ENCODE data around the gene RAD9A.

RAD9A gene

GRCh38 chr11:67431346-67432249, 39.8 kb downstream of the RAD9A start:
- H3K36me3 ChIP-seq (replicated peaks; ENCODE audit: low read depth, low read length): peaks cover 37% of the 10 kb centered on the region
- H3K4me3 ChIP-seq (ENCODE audit: low read length): no peak overlapping the region
- H4K20me1 ChIP-seq (ENCODE audit: insufficient read depth, low read length): no peaks in the 10 kb centered on the region
- no peak overlapping the region for H3K4me2 ChIP-seq (ENCODE audit: low read length)
- H3K9ac ChIP-seq (ENCODE audit: low read length): no peak overlapping the region
- H3K27ac ChIP-seq (ENCODE audit: low read length): no peak overlapping the region
- H3K9me3 ChIP-seq (ENCODE audit: insufficient read depth, low read length): no peaks in the 10 kb centered on the region
- TF ChIP-seq, protein P1, sequence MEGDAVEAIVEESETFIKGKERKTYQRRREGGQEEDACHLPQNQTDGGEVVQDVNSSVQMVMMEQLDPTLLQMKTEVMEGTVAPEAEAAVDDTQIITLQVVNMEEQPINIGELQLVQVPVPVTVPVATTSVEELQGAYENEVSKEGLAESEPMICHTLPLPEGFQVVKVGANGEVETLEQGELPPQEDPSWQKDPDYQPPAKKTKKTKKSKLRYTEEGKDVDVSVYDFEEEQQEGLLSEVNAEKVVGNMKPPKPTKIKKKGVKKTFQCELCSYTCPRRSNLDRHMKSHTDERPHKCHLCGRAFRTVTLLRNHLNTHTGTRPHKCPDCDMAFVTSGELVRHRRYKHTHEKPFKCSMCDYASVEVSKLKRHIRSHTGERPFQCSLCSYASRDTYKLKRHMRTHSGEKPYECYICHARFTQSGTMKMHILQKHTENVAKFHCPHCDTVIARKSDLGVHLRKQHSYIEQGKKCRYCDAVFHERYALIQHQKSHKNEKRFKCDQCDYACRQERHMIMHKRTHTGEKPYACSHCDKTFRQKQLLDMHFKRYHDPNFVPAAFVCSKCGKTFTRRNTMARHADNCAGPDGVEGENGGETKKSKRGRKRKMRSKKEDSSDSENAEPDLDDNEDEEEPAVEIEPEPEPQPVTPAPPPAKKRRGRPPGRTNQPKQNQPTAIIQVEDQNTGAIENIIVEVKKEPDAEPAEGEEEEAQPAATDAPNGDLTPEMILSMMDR (IDR thresholded peaks at IDR 0.05; ENCODE audit: low read depth, low read length): no peak
- TF ChIP-seq EZH2phosphoT487 (IDR thresholded peaks at IDR 0.05; ENCODE audit: low read depth): no peak
- H3K27me3 ChIP-seq (ENCODE audit: low read depth, low read length): no peaks in the 10 kb centered on the region
- H2AFZ ChIP-seq (ENCODE audit: low read depth, low read length): no peak overlapping the region
- H3K79me2 ChIP-seq (ENCODE audit: low read length): peaks cover 42% of the 10 kb centered on the region
- peaks cover 44% of the 10 kb centered on the region for H3K4me1 ChIP-seq (ENCODE audit: low read length)

DNA sequence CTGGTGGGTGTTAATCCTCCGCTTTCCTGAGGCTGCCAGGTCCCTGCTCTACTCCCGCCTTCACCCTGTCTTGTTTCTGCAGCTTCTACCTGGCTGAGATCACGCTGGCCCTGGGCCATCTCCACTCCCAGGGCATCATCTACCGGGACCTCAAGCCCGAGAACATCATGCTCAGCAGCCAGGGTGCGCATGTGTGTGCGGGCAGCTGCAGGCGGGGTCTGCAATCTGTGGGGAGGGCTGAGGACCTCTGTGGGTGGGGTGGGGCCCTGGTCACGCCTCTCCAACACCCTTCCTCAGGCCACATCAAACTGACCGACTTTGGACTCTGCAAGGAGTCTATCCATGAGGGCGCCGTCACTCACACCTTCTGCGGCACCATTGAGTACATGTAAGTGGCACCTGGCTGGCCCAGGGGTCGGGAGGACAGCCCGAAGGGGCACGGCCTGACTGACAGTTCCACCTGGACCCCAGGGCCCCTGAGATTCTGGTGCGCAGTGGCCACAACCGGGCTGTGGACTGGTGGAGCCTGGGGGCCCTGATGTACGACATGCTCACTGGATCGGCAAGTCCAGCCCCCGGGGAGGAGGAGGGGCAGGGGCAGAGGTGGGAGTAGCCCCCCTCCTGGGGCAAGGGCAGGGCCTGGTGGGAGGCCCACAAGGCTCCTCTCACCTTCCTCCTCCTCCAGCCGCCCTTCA, 41.0 kb downstream of the RAD9A start:
- Histone ChIP-seq H3K36me3 (replicated peaks; ENCODE audit: low read depth, low read length) (peaks cover 41% of the 10 kb centered on the region), H2AFZ (ENCODE audit: low read depth, low read length) (no peak overlapping the region), H3K4me3 (ENCODE audit: low read length) (no peak overlapping the region), H3K4me2 (ENCODE audit: low read length) (no peak overlapping the region), H3K9ac (ENCODE audit: low read length) (no peak overlapping the region), H4K20me1 (ENCODE audit: insufficient read depth, low read length) (no peaks in the 10 kb centered on the region), H3K79me2 (ENCODE audit: low read length) (peaks cover 51% of the 10 kb centered on the region), H3K9me3 (ENCODE audit: insufficient read depth, low read length) (no peaks in the 10 kb centered on the region), H3K27me3 (ENCODE audit: low read depth, low read length) (no peaks in the 10 kb centered on the region), H3K4me1 (ENCODE audit: low read length) (peaks cover 47% of the 10 kb centered on the region), H3K27ac (ENCODE audit: low read length) (peak overlapping the region; percentile 96; the same call in 1 of the 2 replicates)
- TF ChIP-seq EZH2phosphoT487 (IDR thresholded peaks at IDR 0.05; ENCODE audit: low read depth): no peak
- TF ChIP-seq, protein P1 (IDR thresholded peaks at IDR 0.05; ENCODE audit: low read depth, low read length): no peak

- peak overlapping the region; percentile 96 for H3K27ac ChIP-seq (ENCODE audit: low read length)
Observed at GRCh38 chr11:67433536-67434394, 42.0 kb downstream of the RAD9A start.

More at GRCh38 chr11:67433536-67434394, 42.0 kb downstream of the RAD9A start:
- H3K36me3 ChIP-seq (replicated peaks; ENCODE audit: low read depth, low read length): peaks cover 41% of the 10 kb centered on the region
- no peak overlapping the region for H2AFZ ChIP-seq (ENCODE audit: low read depth, low read length)
- peak overlapping the region; percentile 99 for H3K4me2 ChIP-seq (ENCODE audit: low read length)
- no peaks in the 10 kb centered on the region for H3K9me3 ChIP-seq (ENCODE audit: insufficient read depth, low read length)
- H3K4me3 ChIP-seq (ENCODE audit: low read length): peak overlapping the region; percentile 83
- peaks cover 56% of the 10 kb centered on the region for H3K79me2 ChIP-seq (ENCODE audit: low read length)
- peak overlapping the region; percentile 99 for H3K9ac ChIP-seq (ENCODE audit: low read length)
- H4K20me1 ChIP-seq (ENCODE audit: insufficient read depth, low read length): no peaks in the 10 kb centered on the region
- no peak for TF ChIP-seq EZH2phosphoT487 (IDR thresholded peaks at IDR 0.05; ENCODE audit: low read depth)
- TF ChIP-seq, protein P1 (IDR thresholded peaks at IDR 0.05; ENCODE audit: low read depth, low read length): no peak
- no peaks in the 10 kb centered on the region for H3K27me3 ChIP-seq (ENCODE audit: low read depth, low read length)
- H3K4me1 ChIP-seq (ENCODE audit: low read length): peaks cover 56% of the 10 kb centered on the region
